GM11168 (cell line): ENCODE measurements around the gene CNDP2.
"Not testable (repeated sequence)": the region's sequence is repeated elsewhere in the genome, so short reads cannot be mapped to it uniquely, and the experiment has no call there.

Experiments
- in situ Hi-C: fragments of 300-500 bp; cut with MboI; formaldehyde crosslinking; loops from one replicate; pipeline ENCODE4 v1.12.0; 2022; ENCODE audit warnings: low sequenced_read_pairs; ENCODE audit not compliant: unreplicated experiment

CNDP2 gene

GRCh38 chr18:74498712-74499627, 2.8 kb downstream of the CNDP2 start:
- in situ Hi-C loops: no loop called here

- in situ Hi-C loops: no loop called here
Observed at GRCh38 chr18:74499633-74500032, 3.5 kb downstream of the CNDP2 start.

- in situ Hi-C loops: no loop called here
Observed at GRCh38 chr18:74500372-74500771, 4.2 kb downstream of the CNDP2 start.

GRCh38 chr18:74500774-74501173, 4.6 kb downstream of the CNDP2 start:
- in situ Hi-C loops: not testable (repeated sequence)

- in situ Hi-C loops: no loop called here
Observed at GRCh38 chr18:74501386-74501785, 5.2 kb downstream of the CNDP2 start.

GRCh38 chr18:74503137-74503536, 7.0 kb downstream of the CNDP2 start:
- in situ Hi-C loops: no loop called here

- in situ Hi-C loops: no loop called here
Observed at GRCh38 chr18:74505776-74506175, 9.6 kb downstream of the CNDP2 start.

- in situ Hi-C loops: no loop called here
Observed at GRCh38 chr18:74506448-74507084, 10.4 kb downstream of the CNDP2 start.

GRCh38 chr18:74507097-74507881, 11.1 kb downstream of the CNDP2 start:
- in situ Hi-C loops: no loop called here

GRCh38 chr18:74507927-74508326, 11.8 kb downstream of the CNDP2 start:
- in situ Hi-C loops: no loop called here

GRCh38 chr18:74508366-74508765, 12.2 kb downstream of the CNDP2 start:
- in situ Hi-C loops: no loop called here

GRCh38 chr18:74508821-74509225, 12.7 kb downstream of the CNDP2 start:
- in situ Hi-C loops: no loop called here

GRCh38 chr18:74509856-74510769, 13.9 kb downstream of the CNDP2 start:
- in situ Hi-C loops: no loop called here

- in situ Hi-C loops: no loop called here
Observed at GRCh38 chr18:74510770-74511095, 14.6 kb downstream of the CNDP2 start.

GRCh38 chr18:74511823-74512222, 15.7 kb downstream of the CNDP2 start:
- in situ Hi-C loops: no loop called here

- in situ Hi-C loops: no loop called here
Observed at GRCh38 chr18:74512321-74513053, 16.3 kb downstream of the CNDP2 start.

- in situ Hi-C loops: no loop called here
Observed at GRCh38 chr18:74513149-74513882, 17.2 kb downstream of the CNDP2 start.

GRCh38 chr18:74513883-74514205, 17.7 kb downstream of the CNDP2 start:
- in situ Hi-C loops: no loop called here
